GM21619 (cell line): ENCODE results near the gene HAUS6.
"Not testable (repeated sequence)": the region's sequence is repeated elsewhere in the genome, so short reads cannot be mapped to it uniquely, and the experiment has no call there.

Experiments
- ATAC-seq: cut with Tn5 transposase; IDR thresholded peaks from one replicate; pipeline ENCODE4 v1.9.1; 2021; ENCODE audit not compliant: unreplicated experiment

The HAUS6 gene

GRCh38 chr9:19102631-19103345 is at the start of gene HAUS6:
HAUS6 (minus strand) TSS chr9:19102904; CDS start chr9:19102651, 253 bp downstream.
- peak; percentile 99 for ATAC-seq

GRCh38 chr9:19152160-19152498 is 49.4 kb upstream of the HAUS6 start:
- ATAC-seq = not testable (repeated sequence)

- no peak for ATAC-seq
Measured at GRCh38 chr9:19151425-19152159, 48.9 kb upstream of the HAUS6 start.

DNA sequence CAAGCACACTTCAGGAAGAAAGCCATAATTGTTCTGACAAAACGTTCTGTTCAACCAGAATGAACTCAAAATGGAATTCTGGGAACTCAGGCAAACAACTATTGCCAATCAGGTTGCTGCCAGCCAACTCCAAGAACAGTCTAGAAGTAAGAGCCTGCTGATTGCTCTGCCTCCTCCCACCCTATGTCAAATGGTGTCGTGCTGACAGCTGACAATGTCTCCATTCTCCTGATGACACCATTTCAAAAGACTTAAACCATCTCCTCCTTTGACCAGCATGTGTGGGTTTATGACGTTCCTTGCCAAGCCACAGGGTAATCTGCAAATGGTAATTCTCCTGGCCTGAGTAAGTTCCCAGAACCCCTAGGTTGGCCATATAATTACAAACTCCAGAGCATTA is 46.5 kb upstream of the HAUS6 start:
- no peak for ATAC-seq

DNA sequence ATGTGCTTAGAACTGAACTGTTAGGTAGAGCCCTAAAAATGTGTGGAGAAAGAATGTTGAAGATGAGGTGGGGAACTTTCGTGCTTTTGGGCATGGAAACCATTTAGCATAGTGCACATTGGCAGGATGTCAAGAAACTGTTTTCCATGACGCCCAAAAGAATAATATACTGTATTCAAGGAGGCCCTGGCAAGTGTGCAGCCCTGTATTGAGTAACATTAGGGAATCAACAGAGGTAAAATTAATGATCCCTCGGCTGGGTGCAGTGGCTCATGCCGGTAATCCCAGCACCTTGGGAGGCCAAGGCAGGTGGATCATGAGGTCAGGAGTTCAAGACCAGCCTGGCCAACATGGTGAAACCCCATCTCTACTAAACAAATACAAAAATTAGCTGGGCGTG is 45.5 kb upstream of the HAUS6 start:
- ATAC-seq = no peak

GRCh38 chr9:19146441-19147024 is 43.8 kb upstream of the HAUS6 start:
- ATAC-seq = no peak

DNA sequence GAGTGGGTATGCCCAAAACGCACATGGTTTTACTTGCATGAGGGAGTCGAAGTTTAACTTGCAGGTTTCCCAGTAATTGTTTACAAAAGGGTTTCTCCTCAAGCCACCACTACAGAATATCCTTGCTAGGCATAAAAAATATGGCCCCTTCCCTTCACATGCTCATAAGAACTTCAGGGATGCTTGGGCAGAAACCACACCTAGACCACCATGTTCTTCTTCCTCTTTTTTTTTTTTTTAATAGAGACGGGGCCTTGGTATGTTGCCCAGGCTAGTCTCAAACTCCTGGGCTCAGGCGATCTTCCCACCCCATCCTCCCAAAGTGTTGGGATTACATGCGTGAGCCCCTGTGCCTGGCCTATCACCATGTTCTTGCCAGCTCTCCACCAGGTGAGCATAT is 43.2 kb upstream of the HAUS6 start:
- ATAC-seq = no peak

DNA sequence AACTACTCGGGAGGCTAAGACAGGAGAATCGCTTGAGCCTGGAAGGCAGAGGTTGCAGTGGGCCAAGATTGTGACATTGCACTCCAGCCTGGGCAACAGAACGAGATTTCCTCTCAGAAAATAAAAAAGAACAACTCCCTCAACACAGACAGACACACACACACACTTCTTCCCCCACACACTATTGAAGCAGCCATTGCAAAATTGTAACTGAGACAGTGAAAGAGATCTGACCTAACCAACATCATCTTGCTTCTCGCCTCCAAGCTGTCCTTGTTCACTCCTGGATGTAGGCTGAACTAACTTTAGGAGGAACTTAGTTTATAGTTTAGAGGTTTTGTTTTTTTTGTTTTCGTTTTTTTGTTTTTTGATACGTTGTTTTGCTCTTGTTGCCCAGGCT is 37.6 kb upstream of the HAUS6 start:
- ATAC-seq = no peak

DNA sequence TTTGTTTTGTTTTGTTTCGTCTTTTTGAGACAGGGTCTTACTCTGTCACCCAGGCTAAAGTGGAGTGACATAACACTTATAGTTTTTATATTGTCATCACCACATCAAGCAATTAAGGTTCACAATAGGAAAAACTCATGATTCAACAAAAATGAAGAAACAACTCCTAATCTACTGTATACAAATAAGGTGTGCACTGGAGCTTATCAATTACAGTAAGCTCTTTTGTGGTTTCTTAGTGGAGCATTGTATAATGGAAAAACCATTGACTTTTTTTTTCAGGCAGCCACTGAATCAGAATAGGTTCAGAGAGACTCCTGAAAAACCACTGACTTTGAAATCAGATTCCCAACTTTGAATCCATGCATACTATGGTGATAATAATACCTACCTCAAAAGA is 35.4 kb upstream of the HAUS6 start:
- no peak for ATAC-seq

DNA sequence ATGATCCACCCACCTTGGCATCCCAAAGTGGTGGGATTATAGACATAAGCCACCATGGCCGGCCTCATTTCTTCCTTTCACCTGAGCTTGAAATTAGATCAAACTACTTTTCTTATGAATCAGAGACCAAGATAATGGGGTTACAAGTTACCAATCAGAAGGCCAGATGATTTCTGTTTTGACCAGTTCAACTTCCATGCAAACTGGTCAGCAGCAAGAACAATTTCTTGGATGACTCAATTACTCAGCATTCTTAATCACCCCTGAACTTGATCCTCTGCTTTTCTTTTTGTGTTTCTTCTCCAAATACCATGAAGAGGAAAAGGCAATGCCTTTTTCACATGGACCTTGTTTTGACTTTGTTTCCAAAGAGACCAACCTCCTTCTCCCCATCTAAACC is 34.6 kb upstream of the HAUS6 start:
- ATAC-seq = no peak

GRCh38 chr9:19136129-19136528 is 33.4 kb upstream of the HAUS6 start:
- no peak for ATAC-seq

GRCh38 chr9:19133549-19134345 is 31.0 kb upstream of the HAUS6 start:
- no peak for ATAC-seq

GRCh38 chr9:19130436-19130835 is 27.7 kb upstream of the HAUS6 start:
- ATAC-seq = no peak

DNA sequence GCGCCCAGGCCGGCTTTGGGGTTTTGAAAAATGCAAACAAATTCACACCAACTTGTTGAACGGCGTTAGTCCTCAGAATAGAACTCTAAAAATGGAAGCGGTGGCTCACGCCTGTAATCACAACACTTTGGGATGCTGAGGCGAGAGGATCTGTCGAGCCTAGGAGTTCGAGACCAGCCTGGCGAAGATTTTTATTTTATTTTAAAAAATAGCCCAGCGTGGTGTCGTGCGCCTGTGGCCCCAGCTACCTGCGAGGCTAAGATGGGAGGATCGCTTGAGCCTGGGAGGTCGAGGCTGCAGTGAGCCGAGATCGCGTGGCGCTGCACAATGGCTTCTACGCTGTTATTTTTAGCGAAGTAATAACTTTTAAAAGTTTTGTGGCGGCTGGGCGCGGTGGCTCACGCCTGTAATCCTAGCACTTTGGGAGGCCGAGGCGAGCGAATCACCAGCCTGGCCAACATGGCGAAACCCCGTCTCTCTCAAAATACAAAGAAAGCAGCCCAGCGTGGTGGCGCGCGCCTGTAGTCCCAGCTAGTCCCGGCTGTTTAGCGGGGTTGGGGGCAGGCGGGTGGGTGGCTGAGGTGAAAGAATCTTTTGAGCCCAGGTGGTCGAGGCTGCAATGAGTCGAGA is 25.3 kb upstream of the HAUS6 start:
- peak; percentile 8 for ATAC-seq

- ATAC-seq = no peak
Measured at GRCh38 chr9:19124430-19124793, 21.7 kb upstream of the HAUS6 start.

DNA sequence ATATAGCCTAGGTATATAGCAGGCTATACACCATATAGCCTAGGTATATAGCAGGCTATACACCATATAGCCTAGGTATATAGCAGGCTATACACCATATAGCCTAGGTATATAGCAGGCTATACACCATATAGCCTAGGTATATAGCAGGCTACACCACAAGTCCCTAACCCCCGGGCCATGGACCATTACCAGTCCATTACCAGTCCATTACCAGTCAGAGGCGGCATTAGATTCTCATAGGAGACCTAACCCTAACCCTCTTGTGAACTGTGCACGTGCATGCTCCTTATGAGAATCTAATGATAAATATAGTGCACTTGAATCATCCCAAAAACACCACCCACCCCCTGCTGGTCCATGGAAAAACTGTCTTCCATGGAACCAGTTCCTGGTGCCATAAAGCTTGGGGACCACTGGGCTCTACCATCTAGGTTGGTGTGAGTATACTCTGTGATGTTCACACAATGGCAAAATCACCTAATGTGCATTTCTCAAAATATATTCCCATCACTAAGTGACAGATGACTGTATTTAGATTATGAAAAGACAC is 19.9 kb upstream of the HAUS6 start:
- no peak for ATAC-seq

- no peak for ATAC-seq
Measured at GRCh38 chr9:19120877-19121276, 18.2 kb upstream of the HAUS6 start.

DNA sequence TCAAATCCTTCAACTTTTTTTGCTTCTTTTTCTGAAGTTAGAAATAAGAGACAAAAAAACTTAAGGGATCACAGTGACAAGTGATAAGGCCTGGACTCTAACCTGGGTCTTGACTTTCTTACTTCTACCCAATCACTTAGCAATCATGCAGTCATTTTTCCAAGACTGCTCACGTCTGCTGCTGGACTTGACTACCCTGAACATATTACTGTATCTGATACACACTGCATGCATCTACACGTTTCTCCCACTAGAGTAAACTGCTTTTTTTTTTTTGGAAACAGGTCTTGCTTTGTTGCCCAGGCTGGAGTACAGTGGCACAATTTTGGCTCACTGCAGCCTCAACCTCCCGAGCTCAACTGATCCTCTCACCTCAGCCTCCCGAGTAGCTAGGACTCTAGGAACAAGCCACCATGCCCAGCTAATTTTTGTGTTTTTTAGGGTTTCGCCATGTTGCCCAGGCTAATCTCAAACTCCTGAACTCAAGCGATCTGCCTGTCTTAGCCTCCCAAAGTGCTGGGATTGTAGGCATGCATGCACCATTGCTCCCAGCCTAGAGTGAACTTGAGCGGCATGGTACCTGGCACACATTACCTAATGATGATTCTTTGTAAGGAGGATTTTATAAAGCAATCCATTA is 17.2 kb upstream of the HAUS6 start:
- ATAC-seq = no peak

- no peak for ATAC-seq
Measured at GRCh38 chr9:19119246-19119645, 16.5 kb upstream of the HAUS6 start.

GRCh38 chr9:19117039-19117716 is 14.5 kb upstream of the HAUS6 start:
- no peak for ATAC-seq
